IMR-90 (cell line): Measurements from ENCODE around the gene LUC7L3.

Experiments
- MAZ ChIP-seq: IDR thresholded peaks from 2 replicates; pipeline ENCODE4 v1.6.1; 2012; ENCODE audit warnings: low read depth, mild to moderate bottlenecking, low read length, improper control_type of control experiment, moderate library complexity, borderline replicate concordance
- NFE2L2 ChIP-seq: fragments of 150-350 bp; IDR thresholded peaks from 2 replicates; pipeline ENCODE4 v1.6.1; 2016; ENCODE audit warnings: low read depth, mild to moderate bottlenecking, low read length

DNA sequence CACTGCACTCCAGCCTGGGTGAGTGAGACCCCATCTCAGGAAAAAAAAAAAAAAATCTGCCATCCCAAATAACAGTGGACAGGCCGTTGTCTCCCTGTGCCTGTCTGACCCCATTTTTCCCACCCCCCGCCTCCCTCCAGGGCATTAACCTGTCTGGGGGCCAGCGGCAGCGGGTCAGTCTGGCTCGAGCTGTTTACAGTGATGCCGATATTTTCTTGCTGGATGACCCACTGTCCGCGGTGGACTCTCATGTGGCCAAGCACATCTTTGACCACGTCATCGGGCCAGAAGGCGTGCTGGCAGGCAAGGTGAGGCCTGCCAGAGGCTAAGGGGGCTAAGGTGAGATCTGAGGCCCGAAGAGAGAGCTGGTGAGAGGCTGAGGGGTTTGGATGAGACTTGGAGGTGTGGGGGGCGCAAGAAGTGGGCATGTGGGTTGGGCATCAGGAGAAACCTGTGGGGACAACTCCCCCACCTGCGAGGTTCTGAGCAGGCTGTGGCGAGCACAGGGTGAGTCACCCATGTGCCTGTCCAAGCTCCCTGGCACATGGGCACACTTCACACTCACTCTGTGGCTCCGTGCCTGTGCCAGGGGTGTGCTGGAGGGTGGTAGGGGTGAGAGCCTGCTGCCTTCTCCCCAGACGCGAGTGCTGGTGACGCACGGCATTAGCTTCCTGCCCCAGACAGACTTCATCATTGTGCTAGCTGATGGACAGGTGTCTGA lies 46.4 kb upstream of the LUC7L3 start:
- TF ChIP-seq MAZ: no peak
- no peak for TF ChIP-seq NFE2L2
